Measurements from ENCODE around the gene FBXO47.
"Not testable (repeated sequence)": the region's sequence is repeated elsewhere in the genome, so short reads cannot be mapped to it uniquely, and the experiment has no call there.

Gene FBXO47

DNA sequence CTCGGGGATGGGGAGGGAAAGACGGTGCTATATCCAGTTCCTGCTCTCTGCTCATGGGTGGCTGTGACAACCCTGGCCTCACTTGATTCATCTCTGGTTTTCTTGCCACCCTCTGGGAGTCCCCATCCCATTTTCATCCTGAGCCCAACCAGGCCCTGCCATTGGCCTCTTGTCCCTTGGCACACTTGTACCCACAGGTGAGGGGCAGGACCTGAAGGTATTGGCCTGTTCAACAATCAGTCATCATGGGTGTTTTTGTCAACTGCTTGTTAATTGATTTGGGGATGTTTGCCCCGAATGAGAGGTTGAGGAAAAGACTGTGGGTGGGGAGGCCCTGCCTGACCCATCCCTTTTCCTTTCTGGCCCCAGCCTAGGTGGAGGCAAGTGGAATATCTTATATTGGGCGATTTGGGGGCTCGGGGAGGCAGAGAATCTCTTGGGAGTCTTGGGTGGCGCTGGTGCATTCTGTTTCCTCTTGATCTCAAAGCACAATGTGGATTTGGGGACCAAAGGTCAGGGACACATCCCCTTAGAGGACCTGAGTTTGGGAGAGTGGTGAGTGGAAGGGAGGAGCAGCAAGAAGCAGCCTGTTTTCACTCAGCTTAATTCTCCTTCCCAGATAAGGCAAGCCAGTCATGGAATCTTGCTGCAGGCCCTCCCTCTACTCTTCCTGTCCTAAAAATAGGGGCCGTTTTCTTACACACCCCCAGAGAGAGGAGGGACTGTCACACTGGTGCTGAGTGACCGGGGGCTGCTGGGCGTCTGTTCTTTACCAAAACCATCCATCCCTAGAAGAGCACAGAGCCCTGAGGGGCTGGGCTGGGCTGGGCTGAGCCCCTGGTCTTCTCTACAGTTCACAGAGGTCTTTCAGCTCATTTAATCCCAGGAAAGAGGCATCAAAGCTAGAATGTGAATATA, 46.6 kb downstream of the FBXO47 start:
- DNase-seq = no peak

DNA sequence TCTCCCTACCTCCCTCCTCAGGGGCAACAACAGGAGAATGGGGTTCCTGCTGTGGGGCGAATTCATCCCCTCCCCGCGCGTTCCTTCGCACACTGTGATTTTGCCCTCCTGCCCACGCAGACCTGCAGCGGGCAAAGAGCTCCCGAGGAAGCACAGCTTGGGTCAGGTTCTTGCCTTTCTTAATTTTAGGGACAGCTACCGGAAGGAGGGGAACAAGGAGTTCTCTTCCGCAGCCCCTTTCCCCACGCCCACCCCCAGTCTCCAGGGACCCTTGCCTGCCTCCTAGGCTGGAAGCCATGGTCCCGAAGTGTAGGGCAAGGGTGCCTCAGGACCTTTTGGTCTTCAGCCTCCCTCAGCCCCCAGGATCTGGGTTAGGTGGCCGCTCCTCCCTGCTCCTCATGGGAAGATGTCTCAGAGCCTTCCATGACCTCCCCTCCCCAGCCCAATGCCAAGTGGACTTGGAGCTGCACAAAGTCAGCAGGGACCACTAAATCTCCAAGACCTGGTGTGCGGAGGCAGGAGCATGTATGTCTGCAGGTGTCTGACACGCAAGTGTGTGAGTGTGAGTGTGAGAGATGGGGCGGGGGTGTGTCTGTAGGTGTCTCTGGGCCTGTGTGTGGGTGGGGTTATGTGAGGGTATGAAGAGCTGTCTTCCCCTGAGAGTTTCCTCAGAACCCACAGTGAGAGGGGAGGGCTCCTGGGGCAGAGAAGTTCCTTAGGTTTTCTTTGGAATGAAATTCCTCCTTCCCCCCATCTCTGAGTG, 47.7 kb downstream of the FBXO47 start:
- no peak for DNase-seq

DNA sequence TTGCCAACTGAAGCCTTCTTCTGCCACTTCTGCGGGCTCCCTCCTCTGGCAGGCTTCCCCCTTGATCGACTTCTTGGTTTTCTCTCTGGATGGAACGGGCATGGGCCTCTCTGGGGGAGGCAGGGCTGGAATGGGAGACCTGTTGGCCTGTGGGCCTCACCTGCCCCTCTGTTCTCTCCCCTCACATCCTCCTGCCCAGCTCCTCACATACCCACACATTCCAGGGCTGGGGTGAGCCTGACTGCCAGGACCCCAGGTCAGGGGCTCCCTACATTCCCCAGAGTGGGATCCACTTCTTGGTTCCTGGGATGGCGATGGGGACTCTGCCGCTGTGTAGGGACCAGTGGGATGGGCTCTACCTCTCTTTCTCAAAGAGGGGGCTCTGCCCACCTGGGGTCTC, 48.3 kb downstream of the FBXO47 start:
- DNase-seq = no peak

DNA sequence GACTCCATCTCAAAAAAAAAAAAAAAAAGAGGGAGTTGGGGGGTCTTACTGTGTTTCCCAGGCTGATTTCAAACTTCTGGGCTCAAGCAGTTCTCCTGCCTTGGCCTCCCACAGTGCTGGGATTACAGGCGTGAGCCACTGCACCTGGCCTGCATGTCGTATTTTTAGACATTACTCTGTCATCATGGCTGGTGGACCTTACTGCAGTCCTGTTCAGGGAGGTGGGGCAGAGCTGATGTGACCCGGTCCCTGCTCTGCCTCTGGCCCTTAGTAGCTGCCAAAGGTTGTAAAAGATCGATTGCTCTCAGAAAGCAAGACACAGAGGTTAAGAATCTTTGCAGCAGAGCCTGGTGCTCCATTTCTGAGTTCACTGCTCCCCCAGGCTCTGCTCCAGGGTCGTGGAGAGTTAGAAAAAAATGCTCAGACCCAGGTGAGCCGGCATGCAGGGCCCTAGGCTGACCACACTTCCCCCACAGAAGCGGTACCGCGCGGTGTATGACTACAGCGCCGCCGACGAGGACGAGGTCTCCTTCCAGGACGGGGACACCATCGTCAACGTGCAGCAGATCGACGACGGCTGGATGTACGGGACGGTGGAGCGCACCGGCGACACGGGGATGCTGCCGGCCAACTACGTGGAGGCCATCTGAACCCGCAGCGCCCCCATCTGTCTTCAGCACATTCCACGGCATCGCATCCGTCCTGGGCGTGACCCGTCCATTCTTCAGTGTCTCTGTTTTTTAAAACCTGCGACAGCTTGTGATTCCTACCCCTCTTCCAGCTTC, 48.9 kb downstream of the FBXO47 start:
- DNase-seq = no peak

DNA sequence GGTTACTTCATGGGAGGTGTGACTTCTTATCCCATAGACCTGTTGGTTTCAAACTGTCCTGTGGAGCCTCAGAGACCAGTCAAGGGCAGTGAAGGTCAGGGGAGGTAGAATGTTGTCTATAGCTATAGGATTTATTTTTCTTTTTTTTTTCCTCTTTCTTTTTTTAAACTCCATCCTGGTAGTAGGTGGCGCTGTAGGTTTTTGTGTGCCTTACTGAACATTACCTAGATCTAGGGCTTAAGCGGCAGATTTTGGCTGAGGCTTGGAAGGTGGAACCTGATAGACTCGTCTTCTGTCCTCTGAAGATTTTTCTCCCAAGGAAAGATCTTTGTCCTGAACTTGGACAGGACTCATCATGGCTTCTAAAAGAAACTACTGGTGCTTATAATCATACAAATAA, 49.9 kb downstream of the FBXO47 start:
- DNase-seq = no peak

DNA sequence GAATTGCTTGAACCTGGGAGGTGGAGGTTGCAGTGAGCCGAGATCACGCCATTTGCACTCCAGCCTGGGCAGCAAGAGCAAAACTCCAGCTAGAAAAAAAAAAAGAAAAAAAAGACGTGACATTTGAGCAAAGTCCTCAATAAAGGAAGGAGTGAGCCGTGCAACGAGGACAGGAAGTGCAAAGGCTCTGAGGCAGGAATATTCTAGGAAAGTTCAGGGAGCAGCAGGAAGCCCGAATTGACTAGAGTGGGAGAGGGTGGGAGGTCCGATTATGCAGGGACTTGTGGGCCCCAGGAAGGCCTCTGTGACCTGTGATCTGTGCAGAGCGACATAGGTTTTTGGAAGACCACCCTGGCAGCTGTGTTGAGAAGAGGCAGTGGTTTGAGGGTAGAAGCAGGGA, 50.4 kb downstream of the FBXO47 start:
- DNase-seq = no peak

DNA sequence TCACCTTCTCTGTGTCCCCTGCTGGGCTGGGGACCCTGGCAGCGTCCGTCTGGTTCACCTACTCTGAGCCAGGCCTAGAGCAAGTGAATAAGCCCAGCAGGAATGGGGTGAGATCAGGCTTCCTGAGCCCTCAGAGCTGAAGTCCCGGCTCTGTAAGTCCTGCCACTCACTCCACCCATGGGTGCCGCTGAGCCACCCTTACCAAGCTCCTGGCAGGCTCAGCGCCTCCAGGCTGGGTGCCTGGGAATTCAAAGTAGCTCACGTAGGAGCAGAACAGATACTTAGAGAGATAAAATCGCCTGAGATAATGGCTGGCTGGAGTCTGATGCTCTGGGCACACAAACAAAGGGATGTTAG, 51.6 kb downstream of the FBXO47 start:
- no peak for DNase-seq

DNA sequence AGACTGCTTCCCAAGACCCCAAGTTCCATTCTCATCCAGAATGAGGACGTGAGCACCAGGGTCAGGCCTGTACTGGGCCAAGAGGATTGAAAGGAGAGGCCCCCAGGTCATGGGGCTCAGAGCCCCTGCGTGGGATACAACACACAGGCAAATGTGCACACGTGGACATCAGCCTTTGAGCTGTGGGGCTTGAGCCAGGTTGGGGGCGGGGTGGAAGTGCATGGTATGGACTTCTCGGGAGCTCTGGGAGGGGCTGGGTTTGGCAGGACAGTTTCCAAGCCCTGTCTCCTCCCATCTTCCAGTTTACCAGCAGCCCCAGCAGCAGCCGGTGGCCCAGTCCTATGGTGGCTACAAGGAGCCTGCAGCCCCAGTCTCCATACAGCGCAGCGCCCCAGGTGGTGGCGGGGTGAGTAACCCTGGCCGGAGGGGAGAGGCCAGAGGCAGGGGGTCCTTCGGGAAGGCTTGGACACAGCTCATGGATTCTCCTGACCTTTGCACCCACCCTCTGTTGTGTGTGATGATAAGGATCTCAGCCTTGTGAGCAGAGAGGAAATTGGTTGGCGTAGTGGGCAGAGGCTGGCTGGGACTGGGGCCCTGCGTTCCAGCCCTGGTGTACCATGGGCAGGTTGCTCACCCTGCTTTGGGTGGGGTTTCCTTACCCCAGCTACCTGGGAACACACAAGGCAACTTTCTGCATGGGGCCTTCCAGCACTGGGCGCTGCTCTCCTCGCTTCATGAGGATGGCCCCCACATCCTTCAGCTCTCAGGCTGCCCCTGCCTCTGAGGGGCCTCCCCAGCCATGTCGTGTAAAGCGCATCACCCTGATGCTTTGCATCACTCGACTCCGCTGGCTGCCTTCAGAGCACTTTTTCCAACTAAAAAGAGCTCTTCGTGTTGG, 52.2 kb downstream of the FBXO47 start:
- DNase-seq = no peak

DNA sequence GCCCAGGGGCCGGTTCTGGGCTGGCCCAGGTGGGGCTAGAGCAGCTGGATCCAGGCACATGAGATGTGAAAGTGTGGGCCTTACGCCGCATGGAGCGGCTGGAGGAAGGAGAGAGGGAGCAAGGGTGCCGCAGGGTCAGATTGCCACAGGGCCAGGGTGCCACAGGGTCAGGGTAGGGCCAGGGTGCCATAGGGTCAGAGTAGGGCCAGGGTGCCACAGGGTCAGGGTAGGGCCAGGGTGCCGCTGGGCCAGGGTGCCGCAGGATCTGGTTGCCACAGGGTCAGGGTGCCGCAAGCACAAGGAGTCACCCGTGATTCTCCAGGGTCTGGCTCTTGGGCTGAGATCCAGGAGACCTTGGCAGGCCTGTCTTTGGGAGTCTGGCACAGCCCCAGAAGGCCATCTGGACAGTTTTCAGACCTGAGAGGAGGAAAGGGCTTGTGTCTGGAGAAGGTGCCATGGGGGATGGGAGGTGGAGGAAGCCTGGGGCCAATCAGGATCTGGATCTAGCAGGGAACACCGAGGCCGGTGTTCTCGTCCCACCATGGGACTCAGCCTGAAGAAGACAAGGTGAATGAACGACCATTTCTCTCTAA, 54.9 kb downstream of the FBXO47 start:
- no peak for DNase-seq

DNA sequence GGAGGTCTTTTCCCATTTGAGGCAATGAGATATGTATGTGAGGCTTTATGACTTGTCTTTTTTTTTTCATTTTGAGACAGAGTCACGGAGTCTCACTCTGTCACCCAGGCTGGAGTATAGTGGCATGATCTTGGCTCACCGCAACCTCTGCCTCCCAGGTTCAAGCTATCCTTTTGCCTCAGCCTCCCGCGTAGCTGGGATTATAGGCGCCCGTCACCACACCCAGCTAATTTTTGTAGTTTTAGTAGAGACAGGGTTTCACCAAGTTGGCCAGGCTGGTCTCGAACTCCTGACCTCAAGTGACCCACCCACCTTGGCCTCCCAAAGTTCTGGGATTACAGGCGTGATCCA, 55.5 kb downstream of the FBXO47 start:
- DNase-seq = not testable (repeated sequence)

DNA sequence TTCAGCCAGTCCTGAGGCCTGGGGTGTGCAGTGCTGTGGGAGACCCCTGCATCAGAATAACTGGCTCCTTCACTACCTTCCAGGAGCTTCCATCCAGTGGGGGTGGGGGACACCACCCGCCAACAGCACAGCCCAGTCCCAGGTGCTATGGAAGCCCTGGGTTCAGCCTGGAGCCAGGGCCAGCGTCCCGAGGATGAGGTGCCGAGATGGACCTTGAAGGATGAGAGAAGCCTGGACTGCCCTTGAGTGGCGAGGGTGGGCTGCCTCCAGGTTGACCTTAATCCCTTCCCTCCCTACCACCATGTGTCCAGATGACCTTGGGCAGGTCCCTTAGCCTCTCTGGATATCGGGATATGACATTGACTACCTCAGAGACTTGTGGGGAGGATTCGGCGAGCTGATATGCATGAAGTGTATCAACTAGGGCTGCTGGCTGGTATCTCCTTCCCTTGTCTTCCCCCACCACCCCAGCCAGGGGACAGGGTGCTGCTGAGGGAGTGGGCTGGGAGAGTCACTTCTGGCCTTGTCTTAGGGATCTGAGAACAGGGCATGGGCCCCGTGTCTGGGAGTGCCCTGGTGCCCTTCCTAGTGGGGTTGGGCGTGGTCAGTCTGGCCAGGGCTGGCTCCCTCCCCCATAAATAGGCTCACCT, 56.0 kb downstream of the FBXO47 start:
- no peak for DNase-seq

DNA sequence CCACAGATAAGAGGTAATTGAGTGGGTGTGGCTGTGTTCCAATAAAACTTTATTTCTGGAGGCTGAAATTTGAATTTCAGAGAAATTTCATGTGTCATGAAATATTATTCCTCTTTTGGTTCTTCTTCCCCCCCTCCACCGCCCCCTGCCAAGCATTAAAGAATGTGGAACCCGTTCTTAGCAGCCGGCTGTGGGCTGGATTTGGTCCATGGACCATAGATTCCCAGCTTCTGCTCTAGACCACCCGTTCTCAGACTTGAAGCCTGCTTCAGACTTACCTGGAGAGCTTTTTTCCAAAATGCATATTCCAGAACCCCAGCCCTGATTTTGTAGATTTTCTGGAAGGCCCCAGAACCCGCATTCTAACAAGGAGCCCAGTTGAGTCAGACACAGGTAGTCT, 56.9 kb downstream of the FBXO47 start:
- no peak for DNase-seq

DNA sequence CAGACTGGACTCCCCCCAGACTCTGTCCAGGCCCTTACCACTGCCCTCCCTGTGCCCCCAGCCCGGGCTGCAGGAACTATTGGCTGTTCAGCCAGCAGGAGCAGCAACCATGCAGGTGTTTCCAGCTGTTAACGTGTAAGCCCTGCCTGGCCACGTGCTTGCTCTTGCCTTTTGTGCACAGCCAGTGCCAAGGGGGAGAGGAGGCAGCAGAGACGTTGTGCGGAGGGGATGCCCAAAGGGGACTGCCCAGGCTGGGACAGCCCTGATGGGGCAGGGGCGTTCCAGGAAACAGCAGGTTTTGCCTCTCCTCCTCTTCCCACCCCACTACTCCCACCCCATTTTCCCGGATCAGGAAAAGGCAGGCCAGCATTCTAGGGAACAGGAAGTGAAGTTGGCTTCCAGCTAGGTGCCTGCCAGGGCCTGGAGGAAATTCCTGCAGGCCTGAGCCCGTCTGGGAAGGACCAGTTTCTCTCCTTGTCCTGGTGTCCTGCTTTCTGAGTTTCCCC, 58.5 kb downstream of the FBXO47 start:
- no peak for DNase-seq

DNA sequence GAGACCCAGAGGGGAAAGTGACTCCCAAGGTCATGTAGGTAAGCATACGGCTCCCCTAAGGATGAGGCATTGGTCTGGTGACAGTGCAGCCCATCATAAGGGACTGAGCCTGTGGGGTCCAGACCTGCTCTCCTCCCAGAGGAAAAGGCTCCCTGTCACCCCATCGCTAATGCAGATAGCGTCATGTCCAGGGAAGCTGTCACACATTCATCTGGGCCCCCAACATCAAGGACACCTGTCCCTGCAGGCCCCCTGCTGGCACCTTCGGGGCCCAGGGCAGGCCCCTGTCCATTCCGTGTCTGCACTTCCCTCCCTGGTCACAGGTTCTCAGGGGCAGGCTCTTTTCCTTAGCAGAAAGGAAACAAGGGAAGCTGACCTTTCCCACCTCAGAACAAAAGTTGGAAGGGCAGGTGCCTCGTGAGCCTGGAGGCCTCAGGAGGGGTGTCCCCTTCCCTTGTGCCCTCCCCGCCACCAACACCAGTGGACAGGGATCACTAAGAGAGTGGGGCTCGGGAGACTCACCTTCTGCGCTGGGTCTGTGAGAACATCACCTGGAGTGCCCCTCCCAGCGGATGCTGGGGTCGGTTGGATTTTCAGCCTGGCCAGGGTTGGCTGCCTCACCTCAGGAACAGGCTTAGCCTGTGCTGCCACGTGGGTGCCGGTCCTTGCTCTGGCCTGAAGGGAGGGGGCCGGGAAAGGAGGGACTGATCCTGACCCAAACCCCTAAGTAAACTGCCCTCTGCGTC, 59.1 kb downstream of the FBXO47 start:
- no peak for DNase-seq

DNA sequence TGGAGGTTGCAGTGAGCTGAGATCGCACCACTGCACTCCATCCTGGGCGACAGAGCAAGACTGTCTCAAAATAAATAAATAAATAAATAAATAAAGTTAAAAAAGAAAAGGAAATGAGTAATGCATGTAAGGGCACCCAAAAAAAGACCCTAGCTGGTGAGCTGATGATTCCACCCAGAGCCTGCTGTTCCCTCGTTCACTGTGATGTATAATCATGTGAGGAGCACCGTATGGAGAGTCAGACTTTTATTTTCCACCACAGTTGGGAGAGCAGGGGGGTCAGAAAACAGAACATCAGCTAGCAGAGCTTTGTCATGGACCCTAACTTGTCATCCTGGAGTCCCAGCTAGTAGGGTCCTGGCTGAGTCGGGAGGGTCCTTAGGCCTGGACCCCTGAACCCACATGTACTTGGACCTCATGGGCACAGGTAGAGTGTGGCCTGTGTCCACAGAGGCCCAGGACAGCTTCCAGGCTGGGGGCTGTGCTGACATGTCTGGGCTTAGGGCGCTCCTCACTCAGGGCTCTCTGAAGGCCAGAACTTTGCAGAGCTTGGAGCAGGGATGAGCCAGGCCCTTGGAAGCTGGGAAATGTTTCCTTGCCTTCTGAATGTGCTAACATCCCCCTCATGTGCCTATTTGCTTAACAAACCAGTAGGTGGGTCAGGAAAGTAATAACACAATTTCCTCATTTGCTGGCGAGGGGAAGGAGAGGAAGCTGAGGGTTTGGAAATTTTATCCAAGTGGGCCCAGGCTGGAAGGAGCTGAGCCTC, 60.6 kb downstream of the FBXO47 start:
- DNase-seq = no peak

DNA sequence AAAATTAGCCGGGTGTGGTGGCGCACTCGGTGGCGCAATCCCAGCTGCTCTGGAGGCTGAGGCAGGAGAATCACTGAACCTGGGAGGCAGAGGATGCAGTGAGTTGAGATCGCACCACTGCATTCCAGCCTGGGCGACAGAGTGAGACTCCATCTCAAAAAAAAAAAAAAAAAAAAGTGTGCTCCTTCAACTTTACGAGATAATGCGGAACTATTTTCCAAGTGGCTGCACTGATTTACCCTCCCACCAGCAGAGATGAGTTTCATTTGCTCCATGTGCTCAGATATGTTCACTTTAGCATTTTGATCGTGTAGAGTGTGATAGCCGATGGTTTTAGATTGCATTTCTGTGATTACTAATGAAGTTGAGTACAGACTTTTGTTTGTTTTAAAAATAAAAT, 61.8 kb downstream of the FBXO47 start:
- no peak for DNase-seq

DNA sequence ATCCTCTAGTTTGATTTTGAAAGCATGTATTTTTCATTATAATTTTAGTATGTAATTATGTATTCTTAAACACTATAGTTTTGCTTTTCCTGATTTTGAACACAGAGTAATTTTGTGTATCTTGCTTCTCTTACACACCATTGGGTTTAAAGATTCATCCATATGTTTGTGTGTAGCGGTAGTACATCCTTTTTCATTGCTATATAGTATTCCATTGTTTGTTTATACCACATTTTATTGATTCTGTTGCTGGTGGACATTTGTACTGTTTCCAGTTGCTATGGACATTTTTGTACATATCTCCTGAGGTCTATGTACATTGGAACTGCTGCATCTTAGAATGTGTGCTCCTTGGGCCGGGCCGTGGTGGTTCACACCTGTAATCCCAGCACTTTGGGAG, 62.3 kb downstream of the FBXO47 start:
- DNase-seq = no peak

DNA sequence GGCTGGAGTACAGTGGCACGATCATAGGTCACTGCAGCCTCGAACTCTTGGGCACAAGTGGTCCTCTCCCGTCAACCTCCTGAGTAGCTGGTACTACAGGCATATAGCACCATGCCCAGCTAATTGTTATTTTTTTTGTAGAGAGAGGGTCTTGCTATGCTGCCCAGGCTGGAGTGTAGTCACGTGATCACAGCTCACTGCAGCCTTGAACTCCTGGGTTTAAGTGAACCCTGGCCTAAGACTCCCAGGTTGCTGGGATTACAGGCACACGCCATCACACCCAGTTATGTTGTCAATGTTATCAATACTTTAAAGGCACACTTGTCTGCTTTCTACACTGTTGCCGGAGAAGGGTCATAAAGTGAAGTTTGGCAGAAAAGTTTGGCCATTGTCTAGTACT, 63.8 kb downstream of the FBXO47 start:
- no peak for DNase-seq

DNA sequence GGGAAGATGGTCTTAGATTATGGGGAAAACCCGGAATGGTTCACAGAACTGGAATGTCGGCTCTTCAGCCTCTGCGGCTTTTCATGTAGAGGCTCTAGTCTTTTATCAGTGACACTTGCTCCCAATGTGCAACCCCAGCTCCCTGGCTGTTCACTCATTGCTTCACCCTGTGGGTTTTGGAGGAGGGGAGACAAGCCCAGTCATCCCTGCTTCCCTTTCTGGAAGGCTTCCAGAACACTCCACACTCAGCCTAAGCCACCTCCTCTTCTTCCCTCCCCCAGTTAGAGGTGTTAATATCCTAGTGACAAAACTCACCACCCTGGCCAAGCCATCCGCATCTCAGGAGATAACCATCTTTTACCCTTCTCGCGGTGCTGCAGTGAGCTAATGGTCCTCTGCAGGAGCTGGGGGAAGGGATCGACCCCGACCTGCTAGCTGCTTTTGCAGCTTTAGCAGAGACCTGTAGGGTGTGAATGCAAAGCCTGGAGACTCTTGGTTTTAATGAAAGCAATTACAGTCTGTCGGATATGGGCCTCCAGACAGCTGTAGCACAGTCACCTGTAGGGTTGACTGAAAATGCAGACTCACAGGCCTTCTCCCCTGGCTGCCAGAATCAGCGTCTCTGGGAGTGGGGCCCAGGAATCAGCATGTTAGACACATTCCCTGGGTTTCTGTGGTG, 66.1 kb downstream of the FBXO47 start:
- no peak for DNase-seq
